Stimulated activated naive CD4-positive, alpha-beta T cell (primary cell): ENCODE results near the gene OIP5.
"Not testable (repeated sequence)": the region's sequence is repeated elsewhere in the genome, so short reads cannot be mapped to it uniquely, and the experiment has no call there.

Source experiments
- DNase-seq, 6 experiments: peaks; one replicate each; lab custom pipeline; 2025; lab: John Stamatoyannopoulos, UW

The OIP5 gene

DNA sequence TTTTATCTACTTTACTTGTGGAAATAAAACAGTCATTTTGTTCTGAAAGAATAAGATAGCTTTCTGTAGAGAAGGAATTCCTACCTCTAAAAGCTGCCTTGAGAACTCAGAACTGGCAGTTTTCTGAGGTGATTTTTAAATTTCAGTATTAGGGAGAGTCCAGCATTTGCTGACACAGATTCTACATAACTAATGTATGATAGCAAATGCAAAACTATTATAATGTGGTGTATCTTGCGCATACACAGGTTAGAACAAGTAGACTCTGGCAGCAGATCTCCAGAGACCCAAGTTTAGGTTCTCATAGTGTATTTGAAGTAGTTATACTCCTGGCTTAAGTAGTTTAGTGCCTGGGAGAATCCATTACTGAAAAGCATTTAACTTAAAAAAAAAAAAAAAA is 30.8 kb downstream of the OIP5 start:
- no peak for DNase-seq

DNA sequence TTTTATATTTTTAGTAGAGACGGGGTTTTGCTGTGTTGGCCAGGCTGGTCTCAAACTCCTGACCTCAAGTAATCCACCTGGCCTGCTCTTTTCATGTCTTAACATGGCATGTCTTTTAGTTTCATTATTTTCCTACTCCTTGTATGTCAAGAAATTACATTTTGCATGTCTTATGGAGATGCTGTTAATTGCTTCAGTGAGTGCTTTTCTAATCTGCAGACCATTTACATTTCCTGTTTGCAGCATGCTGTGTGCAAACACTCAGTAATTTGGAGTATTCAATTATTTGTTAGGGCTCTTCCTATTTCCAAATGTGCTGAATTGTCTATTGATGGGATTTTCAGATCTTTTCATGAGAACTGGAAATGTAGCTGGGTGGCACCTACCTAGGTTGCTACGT is 31.3 kb downstream of the OIP5 start:
- not testable (repeated sequence) for DNase-seq

DNA sequence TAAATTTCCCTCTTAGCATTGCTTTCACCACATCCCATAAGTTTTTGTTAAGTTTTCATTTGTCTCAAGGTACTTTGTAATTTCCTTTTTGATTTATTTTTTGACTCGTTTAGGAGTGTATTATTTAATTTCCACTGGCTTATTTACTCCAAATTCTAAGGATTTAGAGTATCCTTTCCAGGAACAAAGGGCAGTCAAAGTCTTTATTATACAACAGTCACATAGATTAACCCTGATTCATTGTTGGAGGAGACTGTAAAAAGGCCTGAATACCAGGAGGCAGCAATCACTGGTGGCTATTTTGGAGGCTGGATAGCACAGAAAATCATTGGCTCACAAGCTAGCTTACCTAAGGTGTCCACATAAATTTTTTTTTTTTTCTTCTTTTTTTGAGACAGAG is 39.9 kb downstream of the OIP5 start:
- DNase-seq = no peak

DNA sequence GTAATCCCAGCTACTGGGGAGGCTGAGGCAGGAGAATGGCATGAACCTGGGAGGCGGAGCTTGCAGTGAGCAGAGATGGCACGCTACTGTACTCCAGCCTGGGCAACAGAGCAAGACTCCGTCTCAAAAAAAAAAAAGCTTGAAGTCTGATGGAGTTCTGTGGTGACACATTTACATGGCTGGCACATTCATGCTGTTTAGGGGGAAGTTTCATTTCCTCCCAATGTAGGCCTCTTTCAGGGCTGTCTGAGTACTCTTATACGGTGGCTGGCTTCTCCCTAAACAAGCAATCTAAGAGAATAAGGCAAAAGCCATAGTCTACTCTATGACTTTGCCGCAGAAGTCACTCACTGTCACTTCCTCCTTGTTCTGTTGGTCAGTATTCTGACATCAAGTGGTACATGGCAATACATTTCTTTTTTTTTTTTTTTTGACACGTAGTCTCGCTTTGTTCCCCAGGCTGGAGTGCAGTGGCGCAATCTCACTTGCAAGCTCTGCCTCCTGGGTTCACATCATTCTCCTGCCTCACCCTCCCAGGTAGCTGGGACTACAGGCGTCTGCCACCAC is 41.2 kb downstream of the OIP5 start:
- no peak for DNase-seq

DNA sequence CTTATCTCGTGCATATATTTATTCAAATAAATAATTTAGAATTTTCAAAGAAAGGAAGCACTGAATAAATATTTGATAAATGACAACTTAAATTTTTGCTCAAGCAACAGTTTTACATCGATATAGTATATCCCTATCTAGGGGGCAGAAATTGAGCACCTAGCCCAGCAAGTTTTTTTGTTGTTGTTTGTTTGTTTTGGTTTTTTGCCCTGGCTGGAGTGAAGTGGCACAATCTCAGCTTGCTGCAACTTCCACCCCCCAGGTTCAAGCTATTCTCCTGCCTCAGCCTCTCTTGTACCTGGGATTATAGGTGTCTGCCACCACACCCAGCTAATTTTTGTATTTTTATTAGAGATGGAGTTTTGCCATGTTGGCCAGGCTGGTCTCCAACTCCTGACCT is 42.4 kb downstream of the OIP5 start:
- no peak for DNase-seq

DNA sequence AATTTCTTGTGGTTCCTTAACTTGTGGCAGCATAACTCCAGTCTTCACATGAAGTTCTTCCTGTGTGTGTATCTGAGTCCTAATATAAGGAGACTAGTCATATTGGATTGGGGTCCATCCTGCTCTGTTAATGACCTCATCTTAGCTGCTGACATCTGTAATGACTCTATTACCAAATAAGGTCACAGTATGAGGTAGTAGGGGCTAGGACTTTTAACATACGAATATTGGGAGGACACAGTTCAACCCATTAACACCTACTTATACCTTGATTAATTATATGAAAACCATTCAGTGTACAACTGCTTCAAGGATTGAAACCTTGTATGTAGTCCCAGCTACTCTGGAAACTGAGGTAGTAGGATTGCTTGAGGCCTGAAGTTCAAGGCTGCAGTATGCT is 43.9 kb downstream of the OIP5 start:
- no peak for DNase-seq

DNA sequence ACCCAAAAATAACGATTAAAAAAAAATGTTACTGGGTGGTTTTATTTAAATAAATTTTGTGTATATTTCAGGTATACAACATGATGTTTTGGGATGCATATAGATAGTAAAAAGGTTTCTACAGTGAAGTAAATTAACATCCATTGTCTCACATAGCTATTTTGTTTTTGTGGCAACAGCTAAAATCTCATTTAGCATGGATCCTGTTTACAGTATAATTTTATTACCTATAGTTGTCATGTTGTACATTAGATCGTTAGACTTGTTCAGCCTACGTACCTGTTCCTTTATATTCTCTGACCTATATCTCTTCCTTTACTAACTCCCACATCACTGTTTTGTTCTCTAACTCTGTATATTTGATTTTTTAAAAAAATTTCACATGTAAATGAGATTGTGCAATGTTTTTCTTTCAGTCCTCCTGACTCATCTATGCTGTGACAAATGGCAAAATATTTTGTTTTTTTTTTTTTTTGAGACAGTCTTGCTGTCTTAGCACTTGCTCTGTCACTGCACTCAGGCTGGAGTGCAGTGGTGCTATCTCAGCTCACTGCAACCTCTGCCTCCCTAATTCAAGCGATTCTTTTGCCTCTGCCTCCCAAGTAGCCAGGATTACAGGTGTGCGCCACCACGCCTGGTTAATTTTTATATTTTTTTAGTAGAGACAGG is 45.6 kb downstream of the OIP5 start:
- no peak for DNase-seq

DNA sequence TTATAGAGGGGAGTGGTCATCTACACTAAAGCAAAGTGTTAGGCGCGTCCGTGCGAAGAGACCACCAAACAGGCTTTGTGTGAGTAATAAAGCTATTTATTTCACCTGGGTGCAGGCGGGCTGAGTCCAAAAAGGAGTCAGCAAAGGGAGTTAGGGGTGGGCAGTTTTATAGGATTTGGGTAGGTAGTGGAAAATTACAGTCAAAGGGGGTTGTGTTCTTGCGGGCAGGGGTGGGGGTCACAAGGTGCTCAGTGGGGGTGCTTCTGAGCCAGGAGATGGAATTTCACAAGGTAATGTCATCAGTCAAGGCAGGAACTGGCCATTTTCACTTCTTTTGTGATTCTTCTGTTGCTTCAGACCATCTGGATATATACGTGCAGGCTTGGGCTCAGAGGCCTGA is 47.1 kb downstream of the OIP5 start:
- no peak for DNase-seq

DNA sequence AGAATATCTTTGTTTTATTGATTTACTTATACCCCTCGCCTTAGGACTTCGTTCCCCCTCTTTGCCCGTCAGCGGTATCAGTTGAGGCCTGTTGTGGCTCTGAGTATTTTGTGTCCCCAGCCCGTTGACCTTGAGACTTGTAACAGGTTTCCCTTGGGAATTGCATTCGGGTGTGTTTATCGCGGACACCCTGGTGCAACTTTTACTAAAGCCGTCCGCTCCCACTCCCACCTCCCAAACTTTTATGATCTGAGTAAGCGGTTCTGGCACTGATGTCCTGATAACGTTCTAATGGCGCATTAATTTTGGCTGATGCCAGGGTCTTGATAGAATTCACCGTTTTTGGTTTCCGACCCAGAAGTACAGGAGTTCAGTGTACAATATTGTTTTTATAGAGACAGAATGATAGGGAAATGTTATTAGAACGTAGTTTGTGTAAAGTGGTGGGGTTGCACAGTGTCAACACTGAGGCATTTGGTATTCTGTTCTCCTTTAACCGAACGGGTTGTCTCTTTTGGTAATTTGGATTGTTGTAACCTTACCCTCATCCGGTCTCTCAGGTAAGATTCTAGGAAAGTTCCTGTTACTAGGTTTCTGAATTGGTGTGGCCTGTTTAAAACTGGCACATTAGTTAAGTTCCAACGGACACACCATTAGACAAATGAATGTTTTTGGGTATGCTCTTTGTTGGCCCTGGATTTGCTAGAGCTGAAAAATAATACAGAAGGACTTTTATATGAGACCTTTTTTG is 47.8 kb downstream of the OIP5 start:
- DNase-seq = peak in 2 of 6 experiments; percentile 30 to 52

DNA sequence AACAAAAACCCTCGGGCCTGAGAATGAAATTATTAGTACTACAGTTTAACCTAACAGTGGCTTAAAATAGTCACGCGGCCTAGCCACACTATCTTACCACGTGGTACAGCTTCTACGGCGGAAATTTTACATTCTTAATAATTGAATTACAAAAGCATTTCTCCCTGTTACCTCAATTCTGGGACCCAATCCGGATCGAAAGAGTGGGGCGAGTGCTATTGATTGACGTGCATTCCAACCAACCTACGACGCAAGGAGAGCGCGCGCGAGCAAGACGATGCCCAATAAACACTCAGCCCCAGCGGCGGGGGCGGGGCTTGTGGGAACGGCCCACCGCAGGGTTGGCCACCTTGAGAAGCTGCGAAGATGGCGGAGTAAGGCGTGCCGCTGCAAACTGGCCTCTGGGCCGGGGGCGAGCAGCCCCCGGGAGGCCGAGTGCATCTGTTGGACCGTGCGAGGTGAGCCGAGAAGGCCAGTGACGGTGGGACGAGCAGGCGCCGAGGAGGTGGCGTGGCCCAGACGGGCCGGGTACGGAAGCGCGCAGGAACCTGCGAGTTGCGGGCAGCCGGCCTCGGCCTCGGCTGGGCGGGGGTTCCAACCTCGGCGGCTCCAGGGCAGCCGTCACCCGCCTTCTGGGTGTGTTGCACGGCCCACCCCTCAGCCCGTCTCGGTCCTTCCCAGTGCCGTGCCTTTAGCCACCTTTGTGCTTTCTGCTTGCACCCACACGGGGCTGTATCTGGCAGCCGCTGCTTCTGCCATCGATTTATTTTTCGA is 48.6 kb downstream of the OIP5 start:
- peak; percentile 93 to 97 (median 96) for DNase-seq

DNA sequence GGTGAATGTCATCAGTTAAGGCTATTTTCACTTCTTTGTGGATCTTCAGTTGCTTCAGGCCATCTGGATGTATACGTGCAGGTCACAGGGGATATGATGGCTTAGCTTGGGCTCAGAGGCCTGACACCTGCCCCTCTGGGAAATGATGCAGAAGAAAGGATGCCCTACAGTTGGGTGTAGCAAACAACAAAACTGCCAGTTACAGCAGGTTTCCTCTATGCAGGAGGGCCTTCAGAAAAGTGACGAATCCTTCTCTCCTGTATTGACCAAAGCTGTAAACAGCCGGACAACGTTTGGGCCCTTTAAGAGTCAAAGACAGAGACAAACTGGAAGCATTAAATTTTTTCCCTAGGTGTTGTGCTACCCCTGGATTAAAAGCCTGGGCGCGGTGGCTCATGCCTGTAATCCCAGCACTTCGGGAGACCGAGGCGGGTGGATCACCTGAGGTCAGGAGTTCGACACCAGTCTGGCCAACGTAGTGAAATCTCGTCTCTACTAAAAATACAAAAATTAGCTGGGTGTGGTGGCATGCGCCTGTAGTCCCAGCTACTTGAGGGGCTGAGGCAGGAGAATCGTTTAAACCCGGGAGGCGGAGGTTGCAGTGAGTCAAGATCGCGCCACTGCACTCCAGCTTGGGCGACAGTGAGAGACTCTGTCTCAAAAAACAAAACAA is 49.3 kb downstream of the OIP5 start:
- DNase-seq = peak in 1 of 6 experiments; percentile 27

DNA sequence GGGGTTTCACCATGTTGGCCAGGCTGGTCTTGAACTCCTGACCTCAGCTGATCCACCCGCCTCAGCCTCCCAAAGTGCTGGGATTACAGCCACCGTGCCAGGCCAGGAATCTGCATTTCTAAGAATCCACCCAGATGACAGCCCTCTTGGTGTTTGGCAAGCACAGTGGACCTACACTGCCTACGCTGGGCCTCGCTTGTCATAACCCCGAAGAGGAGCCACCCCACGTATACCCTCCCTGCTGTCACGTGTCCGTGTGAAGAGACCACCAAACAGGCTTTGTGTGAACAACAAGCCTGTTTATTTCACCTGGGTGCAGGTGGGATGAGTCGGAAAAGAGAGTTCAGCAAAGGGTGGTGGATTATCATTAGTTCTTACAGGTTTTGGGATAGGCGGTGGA is 50.0 kb downstream of the OIP5 start:
- DNase-seq = not testable (repeated sequence)

DNA sequence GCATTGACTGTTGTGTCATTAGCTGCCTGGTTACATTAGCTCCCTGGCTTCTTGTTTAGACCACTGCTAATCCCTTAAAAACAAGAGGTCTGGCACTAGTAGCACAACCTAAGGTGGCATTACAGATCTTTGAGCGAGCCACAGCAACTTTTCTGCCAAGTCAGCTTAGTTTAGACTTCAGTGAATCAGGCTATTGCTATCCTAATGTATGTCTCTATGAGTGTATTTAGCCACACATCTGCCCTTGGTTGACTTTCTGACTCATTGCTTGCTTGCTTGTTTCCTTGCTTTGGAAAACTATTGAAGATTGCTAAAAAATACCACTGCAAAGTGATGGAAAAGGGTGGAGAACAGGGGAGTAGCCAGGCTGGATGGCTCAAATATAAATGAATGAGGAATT is 51.2 kb downstream of the OIP5 start:
- DNase-seq = no peak

DNA sequence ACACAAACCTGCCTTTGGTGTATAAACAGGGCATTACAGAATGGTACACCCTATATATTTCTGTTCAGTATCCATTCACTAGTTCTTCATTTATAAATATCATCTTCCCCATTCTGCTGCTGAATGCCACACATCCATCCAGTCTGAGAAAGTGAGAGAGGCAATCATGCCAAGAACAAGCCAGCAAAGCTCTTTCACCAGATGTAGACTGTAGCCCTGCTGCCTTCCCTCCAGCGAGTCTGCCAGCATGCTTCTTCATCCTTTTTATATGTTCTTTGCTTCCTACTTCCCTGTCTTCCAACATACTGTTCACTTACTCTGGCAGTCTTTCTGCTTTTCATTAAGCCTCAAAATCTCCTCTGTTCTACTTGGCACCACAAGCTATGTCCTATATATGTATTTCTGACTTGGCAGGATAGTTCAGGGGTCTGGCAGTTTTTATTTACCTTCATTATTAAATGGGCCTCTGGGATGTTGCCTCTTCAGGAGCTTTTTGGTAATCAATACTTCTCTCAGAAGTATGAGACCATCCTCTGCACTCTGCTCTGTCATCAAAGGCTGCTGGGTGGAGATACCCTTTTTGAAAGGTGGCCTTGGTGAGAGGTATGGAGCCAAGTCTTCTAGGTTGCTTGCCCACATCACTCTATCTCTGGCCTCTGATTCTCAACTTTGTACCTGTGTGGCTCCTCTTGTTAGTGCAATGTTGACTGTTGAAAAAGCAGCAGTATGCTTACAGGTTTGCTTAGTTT is 52.7 kb downstream of the OIP5 start:
- DNase-seq = no peak

DNA sequence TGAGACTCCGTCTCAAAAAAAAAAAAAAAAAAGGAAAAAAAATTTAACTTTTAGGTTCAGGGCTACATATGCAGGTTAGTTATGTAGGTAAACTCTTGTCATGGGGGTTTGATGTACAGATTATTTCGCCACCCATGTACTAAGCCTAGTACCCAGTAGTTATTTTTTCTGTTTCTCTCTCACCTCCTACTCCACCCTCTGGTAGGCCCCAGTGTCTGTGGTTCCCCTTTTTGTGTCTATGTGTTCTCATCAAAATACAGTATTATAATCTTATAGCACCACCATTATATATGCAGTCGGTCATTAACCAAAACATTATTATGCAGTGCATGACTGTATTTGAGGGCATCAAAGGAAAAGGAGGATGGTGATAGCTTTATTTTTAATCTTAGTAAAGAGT is 54.1 kb downstream of the OIP5 start:
- no peak for DNase-seq

DNA sequence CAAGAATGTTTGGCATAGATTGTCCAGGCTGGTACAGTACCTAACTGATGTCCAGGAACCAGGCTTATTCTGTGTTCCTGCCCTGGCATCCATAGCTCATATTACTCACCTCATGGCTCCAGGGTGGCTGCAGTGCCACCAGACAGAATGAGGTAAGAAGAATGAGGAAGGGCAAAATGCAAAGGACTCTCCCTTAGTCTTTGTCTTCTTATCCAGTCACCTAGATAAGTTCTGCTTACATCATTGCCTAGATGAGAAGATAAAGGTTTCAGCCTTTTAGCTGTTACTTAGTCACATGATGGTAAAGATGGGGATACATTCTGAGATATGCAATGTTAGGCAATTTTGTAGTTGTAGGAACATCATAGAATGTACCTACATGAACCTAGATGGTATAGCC is 55.6 kb downstream of the OIP5 start:
- DNase-seq = no peak

DNA sequence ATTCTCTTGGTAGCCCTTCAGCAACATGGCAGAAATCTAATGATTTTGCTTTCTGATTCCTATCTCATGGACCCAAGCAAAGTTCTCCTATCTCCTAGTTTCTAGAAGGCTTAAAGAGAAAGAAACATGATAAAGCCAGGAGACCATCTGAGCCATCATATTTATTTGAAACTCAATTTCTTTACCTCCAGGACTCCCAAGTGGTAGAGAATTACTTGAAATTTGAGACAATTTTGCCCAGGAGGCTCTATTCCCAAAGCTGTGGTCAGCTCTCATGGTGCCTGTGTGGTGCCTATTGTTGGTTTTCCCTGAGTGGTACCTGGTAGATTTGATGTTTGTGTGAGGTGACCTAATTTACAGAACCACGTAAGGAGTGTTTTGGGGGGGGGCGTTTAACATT is 62.5 kb downstream of the OIP5 start:
- DNase-seq = no peak

DNA sequence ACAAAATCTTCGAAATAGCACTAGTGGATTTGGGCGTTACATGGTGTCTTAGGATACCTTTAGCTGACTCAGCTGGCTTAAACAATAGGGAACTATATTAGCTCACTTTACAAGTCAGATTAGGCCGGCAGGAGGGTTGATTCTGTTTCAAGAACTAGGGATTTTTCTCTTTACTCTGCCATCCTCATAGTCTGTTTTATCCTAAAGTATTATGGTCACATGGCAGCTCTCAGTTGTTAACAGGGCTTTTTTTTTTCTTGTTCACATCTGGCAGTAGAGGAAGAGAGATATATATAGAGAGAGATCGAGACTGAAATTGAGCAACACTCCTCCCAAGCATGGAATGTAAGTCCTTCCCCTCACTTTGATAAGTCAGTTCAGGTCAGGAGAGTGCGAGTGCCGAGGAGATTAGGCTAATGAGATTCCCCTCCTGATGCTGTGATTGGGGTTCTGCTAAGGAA is 68.5 kb downstream of the OIP5 start:
- DNase-seq = no peak

DNA sequence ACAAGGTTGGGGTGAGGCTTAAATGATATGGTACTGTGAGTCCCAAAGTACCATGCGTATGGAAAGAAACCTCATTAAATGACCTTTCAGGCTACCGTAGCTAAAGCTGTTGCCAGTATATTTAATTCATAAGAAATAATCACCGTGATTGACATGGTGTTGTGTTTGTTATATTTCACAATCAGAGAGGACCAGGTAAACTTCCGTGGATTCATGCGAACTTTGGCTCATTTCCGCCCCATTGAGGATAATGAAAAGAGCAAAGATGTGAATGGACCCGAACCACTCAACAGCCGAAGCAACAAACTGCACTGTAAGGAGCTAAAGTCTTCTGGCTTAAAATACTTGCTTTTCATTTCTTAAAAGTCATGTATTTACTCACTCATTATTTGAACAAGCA is 69.8 kb downstream of the OIP5 start:
- DNase-seq = no peak

DNA sequence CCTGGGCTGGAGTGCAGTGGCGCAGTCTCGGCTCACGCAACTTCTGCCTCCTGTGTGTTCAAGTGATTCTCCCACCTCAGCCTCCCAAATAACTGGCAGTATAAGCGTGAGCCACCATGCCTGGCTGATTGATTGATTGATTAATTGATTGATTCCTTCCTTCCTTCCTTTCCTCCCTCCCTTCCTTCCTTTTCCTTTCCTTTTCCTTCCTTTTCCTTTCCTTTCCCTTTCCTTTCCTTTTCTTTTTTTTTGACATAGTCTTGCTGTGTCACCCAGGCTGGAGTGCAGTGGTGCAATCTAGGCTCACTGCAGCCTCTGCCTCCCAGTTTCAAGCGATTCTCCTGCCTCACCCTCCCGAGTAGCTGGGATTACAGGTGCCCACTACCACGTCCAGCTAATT is 71.5 kb downstream of the OIP5 start:
- DNase-seq = not testable (repeated sequence)

DNA sequence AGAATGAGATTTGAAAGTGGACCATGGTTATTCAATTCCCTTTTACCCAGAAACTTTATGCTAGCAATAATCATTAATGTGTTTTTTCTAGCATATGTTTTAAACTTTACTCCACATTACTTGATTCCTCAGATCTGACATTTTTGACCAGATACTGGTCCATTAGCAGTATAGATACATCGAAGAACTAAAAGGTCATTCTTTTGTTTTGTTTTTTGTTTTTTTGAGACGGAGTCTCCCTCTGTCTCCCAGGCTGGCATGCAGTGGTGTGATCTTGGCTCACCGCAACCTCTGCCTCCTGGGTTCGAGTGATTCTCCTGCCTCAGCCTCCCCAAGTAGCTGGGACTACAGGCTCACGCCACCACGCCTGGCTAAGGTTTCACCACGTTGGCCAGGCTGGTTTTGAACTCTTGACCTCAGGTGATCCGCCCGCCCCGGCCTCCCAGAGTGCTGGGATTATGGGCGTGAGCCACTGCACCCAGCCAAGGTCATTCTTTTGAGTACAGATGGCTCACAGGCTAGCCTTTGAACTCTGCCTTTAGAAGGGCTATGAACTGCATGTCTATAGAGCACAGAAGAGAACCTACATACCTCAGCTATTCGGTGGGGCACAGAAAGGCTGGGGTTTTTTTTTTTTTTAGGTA is 72.7 kb downstream of the OIP5 start:
- DNase-seq = no peak
